Mucosa of descending colon (tissue), 3 donors: ENCODE data around the gene PTPRN2. TPM values are rescaled to one million over a fixed set of nuclear protein-coding genes. Genes with fewer than 3 reads are reported as not detected.

Source experiments
- ATAC-seq: fragments of 200-7000 bp; cut with Tn5 transposase; one replicate; pipeline ENCODE4 v1.9.1; 2020; ENCODE audit warnings: mild to moderate bottlenecking, moderate library complexity
- DNase-seq, 3 donors: peaks; one replicate each; pipeline ENCODE4 v3.0.0-alpha.2; 2020
- H3K36me3 ChIP-seq: fragments of 200-600 bp; one replicate; pipeline ENCODE4 v1.8.0; 2021; ENCODE audit warnings: low read depth, mild to moderate bottlenecking
- H3K4me1 ChIP-seq: fragments of 200-600 bp; one replicate; pipeline ENCODE4 v1.8.0; 2021; ENCODE audit warnings: low read depth, mild to moderate bottlenecking
- H3K4me3 ChIP-seq: fragments of 200-600 bp; one replicate; pipeline ENCODE4 v1.8.0; 2021; ENCODE audit warnings: mild to moderate bottlenecking
- H3K9me3 ChIP-seq: fragments of 200-600 bp; one replicate; pipeline ENCODE4 v1.8.0; 2021; ENCODE audit warnings: mild to moderate bottlenecking
- CTCF ChIP-seq: fragments of 200-600 bp; IDR thresholded peaks from one replicate; pipeline ENCODE4 v1.8.0; 2022; ENCODE audit warnings: antibody characterized with exemption, mild to moderate bottlenecking
- intact Hi-C, 2 donors: fragments of 100-400 bp; cut with DNase I in 1 of 2; cut with micrococcal nuclease in 1 of 2; formaldehyde crosslinking; loops; one replicate each; pipeline versions ENCODE4 v1.11.0 to v1.11.1; 2022; cut with DNase I, micrococcal nuclease
- total RNA-seq, 3 donors: library from RNA; stranded (reverse); fragmentation: NEBNext Ultra II Directional in 2 of 3; extraction: Animal tissue kit (Norgen Biotek cat#: 25700) in 2 of 3; gene quantifications; one replicate each; pipeline versions ENCODE4 v1.2.1 to v1.2.4, GENCODE V29; 2021 to 2023
- donor health status: DM: no; HTN: no; CAD: no; lungs with moderate emphysema.
- donor health status: DM: no; HTN: no; CAD: no.
- donor health status: DM: no; HTN: yes; CAD: no.

PTPRN2 gene
- total RNA-seq, 3 donors from 2014 or later = 12.5 to 28.0 (median 26.2) TPM

GRCh38 chr7:157927313-157927925 is 660.2 kb downstream of the PTPRN2 start:
- Histone ChIP-seq H3K4me1 (no peaks in the 10 kb centered on the region), H3K36me3 (no peaks in the 10 kb centered on the region), H3K4me3 (no peak overlapping the region), H3K9me3 (peaks cover 2% of the 10 kb centered on the region)
- no peak for TF ChIP-seq CTCF
- no peak for DNase-seq
- ATAC-seq = no peak
- intact Hi-C loops = no loop called here

GRCh38 chr7:157926521-157927150 is 661.0 kb downstream of the PTPRN2 start:
- ATAC-seq = no peak
- no peak overlapping the region for H3K4me3 ChIP-seq
- no peak for TF ChIP-seq CTCF
- H3K9me3 ChIP-seq = no peaks in the 10 kb centered on the region
- no peaks in the 10 kb centered on the region for H3K4me1 ChIP-seq
- intact Hi-C loops = no loop called here
- DNase-seq = no peak
- H3K36me3 ChIP-seq = no peaks in the 10 kb centered on the region

- no peaks in the 10 kb centered on the region for H3K9me3 ChIP-seq
- no peaks in the 10 kb centered on the region for H3K4me1 ChIP-seq
- TF ChIP-seq CTCF = no peak
- H3K4me3 ChIP-seq = no peak overlapping the region
- no peaks in the 10 kb centered on the region for H3K36me3 ChIP-seq
- intact Hi-C loops = no loop called here
- ATAC-seq (no peak), DNase-seq (no peak)
Observed at GRCh38 chr7:157926107-157926506, 661.5 kb downstream of the PTPRN2 start.

- ATAC-seq = no peak
- DNase-seq = no peak
- intact Hi-C loops = no loop called here
- no peak for TF ChIP-seq CTCF
- Histone ChIP-seq H3K36me3 (no peaks in the 10 kb centered on the region), H3K4me3 (no peak overlapping the region), H3K4me1 (no peaks in the 10 kb centered on the region), H3K9me3 (no peaks in the 10 kb centered on the region)
Observed at GRCh38 chr7:157925383-157925875, 662.2 kb downstream of the PTPRN2 start.

- Histone ChIP-seq H3K4me3 (no peak overlapping the region), H3K4me1 (no peaks in the 10 kb centered on the region), H3K36me3 (no peaks in the 10 kb centered on the region), H3K9me3 (no peaks in the 10 kb centered on the region)
- TF ChIP-seq CTCF = no peak
- intact Hi-C loops = no loop called here
- no peak for DNase-seq
- no peak for ATAC-seq
Observed at GRCh38 chr7:157923903-157924630, 663.6 kb downstream of the PTPRN2 start.
